HG03066 (cell line): ENCODE results near the gene SGCA.

ENCODE experiments used
- ATAC-seq: cut with Tn5 transposase; IDR thresholded peaks from one replicate; pipeline ENCODE4 v1.9.1; 2021; ENCODE audit warnings: low read depth; ENCODE audit not compliant: unreplicated experiment

Gene SGCA

GRCh38 chr17:50165867-50166517, at the start of gene SGCA:
TSS of gene SGCA (plus strand) at chr17:50166005. CDS start at chr17:50166041, 36 bp downstream.
- ATAC-seq: no peak

- no peak for ATAC-seq
Measured at GRCh38 chr17:50117202-50118051, 48.4 kb upstream of the SGCA start.

- no peak for ATAC-seq
Measured at GRCh38 chr17:50118076-50118827, 47.6 kb upstream of the SGCA start.

GRCh38 chr17:50118828-50119218, 47.0 kb upstream of the SGCA start:
- no peak for ATAC-seq

- ATAC-seq: no peak
Measured at GRCh38 chr17:50120475-50121253, 45.1 kb upstream of the SGCA start.

- ATAC-seq: no peak
Measured at GRCh38 chr17:50122945-50123344, 42.9 kb upstream of the SGCA start.

- no peak for ATAC-seq
Measured at GRCh38 chr17:50123649-50124349, 42.0 kb upstream of the SGCA start.

GRCh38 chr17:50125420-50125997, 40.3 kb upstream of the SGCA start:
- no peak for ATAC-seq

GRCh38 chr17:50127697-50128361, 38.0 kb upstream of the SGCA start:
- ATAC-seq: no peak

- ATAC-seq: no peak
Measured at GRCh38 chr17:50128441-50129352, 37.1 kb upstream of the SGCA start.

GRCh38 chr17:50129353-50129727, 36.5 kb upstream of the SGCA start:
- no peak for ATAC-seq

- ATAC-seq: no peak
Measured at GRCh38 chr17:50129728-50130558, 35.9 kb upstream of the SGCA start, which contains the start of gene SAMD14. TSS of gene SAMD14 (minus strand) at chr17:50130160. CDS start at chr17:50124959, 5,201 bp downstream.

GRCh38 chr17:50130559-50131305, 35.1 kb upstream of the SGCA start:
- no peak for ATAC-seq

- no peak for ATAC-seq
Measured at GRCh38 chr17:50132104-50132794, 33.6 kb upstream of the SGCA start.

GRCh38 chr17:50133028-50133768, 32.6 kb upstream of the SGCA start:
- ATAC-seq: no peak
